GM12878 (cell line): ENCODE data around the gene MVB12B. TPM values are rescaled to one million over a fixed set of nuclear protein-coding genes. Genes with fewer than 3 reads are reported as not detected.

Experiments
- ATAC-seq: fragments of 200-7000 bp; cut with Tn5 transposase; 3 replicates; pipeline ENCODE4 v1.9.1; 2020; ENCODE audit warnings: mild to moderate bottlenecking, moderate library complexity
- BruUV-seq: library from RNA; stranded (reverse); fragments of 400-500 nt; replicated peaks from 2 replicates; lab custom pipeline; 2021; lab: Mats Ljungman, UMichigan
- CTCF ChIA-PET: fragments of 300-600 bp; sonication (Branson Sonifier 250); formaldehyde crosslinking; extraction: SDS; loops from one replicate; lab custom pipeline; 2021; ENCODE audit warnings: inconsistent platforms; lab: Yijun Ruan, JAX
- POLR2A ChIA-PET: fragments of 350-600 bp; formaldehyde crosslinking; extraction: SDS; loops from one replicate; lab custom pipeline; 2021; ENCODE audit warnings: inconsistent platforms; lab: Charles Lee
- RAD21 ChIA-PET: fragments of 300-600 bp; sonication (Branson Sonifier 250); formaldehyde crosslinking; loops from one replicate; lab custom pipeline; 2023; ENCODE audit warnings: antibody characterized with exemption; ENCODE audit not compliant: unreplicated experiment; lab: Charles Lee
- SMC1A ChIA-PET: fragments of 300-600 bp; sonication (Branson Sonifier 250); formaldehyde crosslinking; loops from one replicate; lab custom pipeline; 2023; ENCODE audit not compliant: unreplicated experiment, uncharacterized antibody; lab: Charles Lee
- DNase-seq: peaks from one replicate; pipeline ENCODE4 v3.0.0-alpha.2; 2011; ENCODE audit warnings: low read depth, low spot score
- FAIRE-seq: peaks from 3 replicates; lab custom pipeline; 2011; peaks lifted over from hg19 to GRCh38; lab: Jason Lieb, UNC
- H2AFZ ChIP-seq: 2 replicates; pipeline ENCODE4 v1.6.0; 2011; ENCODE audit warnings: low read depth, low read length, control low read depth; ENCODE audit not compliant: control insufficient read depth
- H3K27ac ChIP-seq: 2 replicates; pipeline ENCODE4 v1.5.1; 2011; ENCODE audit warnings: control low read depth; ENCODE audit not compliant: control insufficient read depth, insufficient read depth
- H3K27me3 ChIP-seq, 2 experiments: replicated peaks in 1 of 2; 2 replicates each; pipeline versions ENCODE4 v1.6.0 to v1.6.1; 2011; ENCODE audit warnings: low read length in 1 of 2; ENCODE audit not compliant: control insufficient read depth in 2 of 2, insufficient read depth in 2 of 2
- H3K36me3 ChIP-seq, 2 experiments: 2 replicates each; pipeline ENCODE4 v1.5.1; 2011; ENCODE audit warnings: low read length in 1 of 2; ENCODE audit not compliant: control insufficient read depth in 2 of 2, insufficient read depth in 2 of 2
- H3K4me1 ChIP-seq: 2 replicates; pipeline ENCODE4 v1.6.1; 2011; ENCODE audit warnings: mild to moderate bottlenecking, low read length, moderate library complexity, mixed read lengths; ENCODE audit not compliant: control insufficient read depth, insufficient read depth
- H3K4me2 ChIP-seq: 2 replicates; pipeline ENCODE4 v1.6.0; 2011; ENCODE audit warnings: control low read depth; ENCODE audit not compliant: control insufficient read depth, insufficient read depth
- H3K4me3 ChIP-seq: fragments of 200-600 bp; sonication (generic); 2 replicates; pipeline ENCODE4 v1.5.1; 2016
- H3K79me2 ChIP-seq: 2 replicates; pipeline ENCODE4 v1.6.0; 2011; ENCODE audit warnings: low read length; ENCODE audit not compliant: control insufficient read depth, insufficient read depth
- H3K9ac ChIP-seq: 2 replicates; pipeline ENCODE4 v1.8.0; 2011; ENCODE audit warnings: low read length, control low read depth, mixed read lengths; ENCODE audit not compliant: control insufficient read depth, insufficient read depth
- H3K9me3 ChIP-seq: replicated peaks from 3 replicates; pipeline ENCODE4 v1.5.1; 2011; ENCODE audit warnings: mild to moderate bottlenecking, low read length; ENCODE audit not compliant: control insufficient read depth, insufficient read depth
- H4K20me1 ChIP-seq: 2 replicates; pipeline ENCODE4 v1.6.0; 2011; ENCODE audit not compliant: control insufficient read depth, insufficient read depth
- ATF2 ChIP-seq: IDR thresholded peaks from 2 replicates; pipeline ENCODE4 v1.6.1; 2012; ENCODE audit warnings: low read length, inconsistent platforms
- E2F4 ChIP-seq: IDR thresholded peaks from 2 replicates; pipeline ENCODE4 v1.6.1; 2012; ENCODE audit warnings: low read depth, low read length, improper control_type of control experiment
- E2F8 ChIP-seq: fragments of 450-650 bp; IDR thresholded peaks from 2 replicates; pipeline ENCODE4 v1.6.1; 2018; ENCODE audit warnings: mild to moderate bottlenecking, low read depth, moderate library complexity; ENCODE audit not compliant: partially characterized antibody
- FOS ChIP-seq: IDR thresholded peaks from 3 replicates; pipeline ENCODE4 v1.6.1; 2011; ENCODE audit warnings: borderline replicate concordance; ENCODE audit not compliant: insufficient read length; ENCODE audit errors: extremely low read depth
- FOXM1 ChIP-seq: IDR thresholded peaks from 2 replicates; pipeline ENCODE4 v1.6.1; 2012; ENCODE audit warnings: low read depth, mild to moderate bottlenecking, inconsistent platforms, low read length, moderate library complexity
- PAX5 ChIP-seq: IDR thresholded peaks from 2 replicates; pipeline ENCODE4 v1.6.1; 2011; ENCODE audit warnings: low read depth, low read length, borderline replicate concordance
- USF2 ChIP-seq: IDR thresholded peaks from 2 replicates; pipeline ENCODE4 v1.6.1; 2011; ENCODE audit warnings: low read depth, low read length, improper control_type of control experiment, borderline replicate concordance
- WGBS: methylation state at CpG from one replicate; pipeline ENCODE4 v1.1.6; 2016; ENCODE audit warnings: low lambda C conversion rate; ENCODE audit not compliant: insufficient replicate concordance, insufficient coverage; ENCODE audit errors: missing lambda C conversion rate; 5-methylcytosine and 5-hydroxymethylcytosine counted together
- in situ Hi-C: fragments of 300-500 bp; cut with MboI; formaldehyde crosslinking; loops from 9 replicates; pipeline ENCODE4 v1.14.3; 2018; ENCODE audit warnings: mixed read lengths
- intact Hi-C: fragments of 100-400 bp; cut with micrococcal nuclease; formaldehyde crosslinking; loops from one replicate; pipeline ENCODE4 v1.14.2; 2022; ENCODE audit not compliant: unreplicated experiment
- polyA plus RNA-seq, 11 experiments: library from polyadenylated mRNA; depleted of rRNA in 4 of 11; unstranded in 6 of 11; stranded (reverse) in 5 of 11; fragments of >200 nt; fragmentation: Nextera tagmentation in 4 of 11; fragmentation: Illumina TruSeq in 1 of 11; extraction: Ambion mirVana in 4 of 11; extraction: Trizol in 1 of 11; gene quantifications; 1 replicate in 1 of 11; 2 replicates in 10 of 11; pipeline versions ENCODE4 v1.2.1 to v1.2.3, GENCODE V29; 2011 to 2016; ENCODE audit warnings: inconsistent platforms in 2 of 11, missing spikeins in 2 of 11, low read depth in 1 of 11
- total RNA-seq, 4 experiments: library from RNA; depleted of rRNA in 3 of 4; stranded (reverse); fragments of >200 nt in 3 of 4; fragmentation: Illumina TruSeq in 1 of 4; extraction: Trizol in 1 of 4; gene quantifications; 2 replicates each; pipeline versions ENCODE4 v1.2.1 to v1.2.3, GENCODE V29; 2013 to 2021
- TF ChIP-seq, protein P1 (sequence below): fragments of 450-650 bp; formaldehyde crosslinking; IDR thresholded peaks from 2 replicates; pipeline ENCODE4 v1.4.0; 2020; ENCODE audit warnings: mild to moderate bottlenecking, moderate library complexity
- TF ChIP-seq, protein P2 (sequence below): fragments of 450-650 bp; IDR thresholded peaks from 2 replicates; pipeline ENCODE4 v1.6.1; 2017; ENCODE audit warnings: borderline replicate concordance

MVB12B gene
- total and polyA plus RNA-seq, 10 of the 15 experiments (the other 5 are each of a cell fraction or from before 2014, with no cell fraction given), result 0.08 TPM; not detected in 9

GRCh38 chr9:126400571-126400970, 73.9 kb downstream of the MVB12B start:
- Histone ChIP-seq H3K36me3 (no peaks in the 10 kb centered on the region), H3K4me2 (no peak overlapping the region), H3K4me1 (peaks cover 5% of the 10 kb centered on the region), H3K9ac (no peak overlapping the region), H3K9me3 (no peaks in the 10 kb centered on the region), H3K27me3 (peaks cover 1 to 15% of the 10 kb centered on the region in 2 experiments), H3K79me2 (no peaks in the 10 kb centered on the region), H2AFZ (no peak overlapping the region), H4K20me1 (no peaks in the 10 kb centered on the region; the same call in none of the 2 replicates), H3K27ac (no peak overlapping the region), H3K4me3 (no peak overlapping the region)
- FAIRE-seq, result no peak
- ATAC-seq, result no peak
- no TSS peak for BruUV-seq
- ChIA-PET CTCF (interaction anchor here (1.3 kb wide), 1 partner anchor 90 kb away, joined by 4 read pairs; no protein-coding TSS in a partner anchor), RAD21 (interaction anchor here (1.1 kb wide), 1 partner anchor 98 kb away, joined by 3 read pairs; no protein-coding TSS in a partner anchor), POLR2A (no interaction called here), SMC1A (interaction anchor here (0.6 kb wide), 2 partner anchors 83 to 399 kb away, joined by 3 read pairs; no protein-coding TSS in a partner anchor)
- in situ Hi-C loops, result no loop called here
- DNase-seq, result no peak
- 34% methylated on average over 11 of the region's 11 CpGs for WGBS
- intact Hi-C loops, result no loop called here
- TF ChIP-seq, protein P1, sequence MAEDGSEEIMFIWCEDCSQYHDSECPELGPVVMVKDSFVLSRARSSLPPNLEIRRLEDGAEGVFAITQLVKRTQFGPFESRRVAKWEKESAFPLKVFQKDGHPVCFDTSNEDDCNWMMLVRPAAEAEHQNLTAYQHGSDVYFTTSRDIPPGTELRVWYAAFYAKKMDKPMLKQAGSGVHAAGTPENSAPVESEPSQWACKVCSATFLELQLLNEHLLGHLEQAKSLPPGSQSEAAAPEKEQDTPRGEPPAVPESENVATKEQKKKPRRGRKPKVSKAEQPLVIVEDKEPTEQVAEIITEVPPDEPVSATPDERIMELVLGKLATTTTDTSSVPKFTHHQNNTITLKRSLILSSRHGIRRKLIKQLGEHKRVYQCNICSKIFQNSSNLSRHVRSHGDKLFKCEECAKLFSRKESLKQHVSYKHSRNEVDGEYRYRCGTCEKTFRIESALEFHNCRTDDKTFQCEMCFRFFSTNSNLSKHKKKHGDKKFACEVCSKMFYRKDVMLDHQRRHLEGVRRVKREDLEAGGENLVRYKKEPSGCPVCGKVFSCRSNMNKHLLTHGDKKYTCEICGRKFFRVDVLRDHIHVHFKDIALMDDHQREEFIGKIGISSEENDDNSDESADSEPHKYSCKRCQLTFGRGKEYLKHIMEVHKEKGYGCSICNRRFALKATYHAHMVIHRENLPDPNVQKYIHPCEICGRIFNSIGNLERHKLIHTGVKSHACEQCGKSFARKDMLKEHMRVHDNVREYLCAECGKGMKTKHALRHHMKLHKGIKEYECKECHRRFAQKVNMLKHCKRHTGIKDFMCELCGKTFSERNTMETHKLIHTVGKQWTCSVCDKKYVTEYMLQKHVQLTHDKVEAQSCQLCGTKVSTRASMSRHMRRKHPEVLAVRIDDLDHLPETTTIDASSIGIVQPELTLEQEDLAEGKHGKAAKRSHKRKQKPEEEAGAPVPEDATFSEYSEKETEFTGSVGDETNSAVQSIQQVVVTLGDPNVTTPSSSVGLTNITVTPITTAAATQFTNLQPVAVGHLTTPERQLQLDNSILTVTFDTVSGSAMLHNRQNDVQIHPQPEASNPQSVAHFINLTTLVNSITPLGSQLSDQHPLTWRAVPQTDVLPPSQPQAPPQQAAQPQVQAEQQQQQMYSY (CRISPR knock-in tag), result no peak
- TF ChIP-seq, protein P2, sequence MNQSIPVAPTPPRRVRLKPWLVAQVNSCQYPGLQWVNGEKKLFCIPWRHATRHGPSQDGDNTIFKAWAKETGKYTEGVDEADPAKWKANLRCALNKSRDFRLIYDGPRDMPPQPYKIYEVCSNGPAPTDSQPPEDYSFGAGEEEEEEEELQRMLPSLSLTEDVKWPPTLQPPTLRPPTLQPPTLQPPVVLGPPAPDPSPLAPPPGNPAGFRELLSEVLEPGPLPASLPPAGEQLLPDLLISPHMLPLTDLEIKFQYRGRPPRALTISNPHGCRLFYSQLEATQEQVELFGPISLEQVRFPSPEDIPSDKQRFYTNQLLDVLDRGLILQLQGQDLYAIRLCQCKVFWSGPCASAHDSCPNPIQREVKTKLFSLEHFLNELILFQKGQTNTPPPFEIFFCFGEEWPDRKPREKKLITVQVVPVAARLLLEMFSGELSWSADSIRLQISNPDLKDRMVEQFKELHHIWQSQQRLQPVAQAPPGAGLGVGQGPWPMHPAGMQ, result no peak
- TF ChIP-seq FOS, result no peak
- TF ChIP-seq USF2, result no peak
- no peak for TF ChIP-seq ATF2
- no peak for TF ChIP-seq E2F8
- TF ChIP-seq E2F4, result no peak
- no peak for TF ChIP-seq FOXM1
- TF ChIP-seq PAX5, result no peak
